HEK293 (cell line): Measurements from ENCODE around the gene SMTN.

Experiments
- CTCF ChIA-PET: fragments of 350-600 bp; formaldehyde crosslinking; extraction: SDS; loops from one replicate; lab custom pipeline; 2021; ENCODE audit warnings: antibody characterized with exemption; lab: Yijun Ruan, JAX
- POLR2A ChIA-PET: fragments of 300-600 bp; formaldehyde crosslinking; extraction: SDS; loops from one replicate; lab custom pipeline; 2020; ENCODE audit warnings: antibody characterized with exemption, inconsistent platforms; lab: Yijun Ruan, JAX
- H3K27ac ChIP-seq: fragments of 200-500 bp; sonication (Bioruptor generic); 2 replicates; pipeline ENCODE4 v1.5.1; 2014; ENCODE audit warnings: low read depth, low read length, control low read depth, inconsistent platforms; ENCODE audit errors: extremely low read depth
- H3K36me3 ChIP-seq, 2 experiments: fragments of 200-500 bp in 1 of 2; sonication (Bioruptor generic) in 1 of 2; 1 replicate in 1 of 2; 2 replicates in 1 of 2; pipeline ENCODE4 v1.5.1; 2014 to 2017; ENCODE audit warnings: inconsistent platforms in 2 of 2, low read length in 2 of 2; ENCODE audit not compliant: control insufficient read depth in 2 of 2, insufficient read depth in 1 of 2
- H3K4me1 ChIP-seq: fragments of 200-500 bp; sonication (Bioruptor generic); 2 replicates; pipeline ENCODE4 v1.5.1; 2014; ENCODE audit warnings: mild to moderate bottlenecking, low read length, inconsistent platforms; ENCODE audit not compliant: control insufficient read depth, insufficient read depth
- H3K4me3 ChIP-seq: 2 replicates; pipeline ENCODE4 v1.5.1; 2011; ENCODE audit warnings: low read depth, mild to moderate bottlenecking, control low read depth, low read length, moderate library complexity
- H3K9me3 ChIP-seq: fragments of 200-500 bp; sonication (Bioruptor generic); 2 replicates; pipeline ENCODE4 v1.5.1; 2014; ENCODE audit warnings: low read depth, low read length, inconsistent platforms; ENCODE audit not compliant: control insufficient read depth, insufficient read depth
- EGR2 ChIP-seq: fragments of 450-650 bp; formaldehyde crosslinking; IDR thresholded peaks from 2 replicates; pipeline ENCODE4 v1.5.1; 2016; ENCODE audit warnings: low read depth, missing biosample characterization, missing genetic modification characterization
- GLI2 ChIP-seq: fragments of 450-650 bp; formaldehyde crosslinking; IDR thresholded peaks from 2 replicates; pipeline ENCODE4; 2017; ENCODE audit warnings: missing biosample characterization, missing genetic modification characterization, low read depth, borderline replicate concordance
- KLF7 ChIP-seq: fragments of 450-650 bp; formaldehyde crosslinking; IDR thresholded peaks from 2 replicates; pipeline ENCODE4 v1.5.1; 2016; ENCODE audit warnings: missing biosample characterization, missing genetic modification characterization, borderline replicate concordance
- PRDM4 ChIP-seq: fragments of 450-650 bp; formaldehyde crosslinking; IDR thresholded peaks from 2 replicates; pipeline ENCODE4 v1.5.1; 2017; ENCODE audit warnings: missing biosample characterization, missing genetic modification characterization
- SALL2 ChIP-seq: fragments of 450-650 bp; formaldehyde crosslinking; IDR thresholded peaks from 2 replicates; pipeline ENCODE4 v1.5.0; 2017; ENCODE audit warnings: missing biosample characterization, mild to moderate bottlenecking, missing genetic modification characterization, borderline replicate concordance
- SP2 ChIP-seq: fragments of 450-650 bp; formaldehyde crosslinking; IDR thresholded peaks from 2 replicates; pipeline ENCODE4 v1.5.1; 2016; ENCODE audit warnings: missing biosample characterization, missing genetic modification characterization
- SP7 ChIP-seq: fragments of 450-650 bp; formaldehyde crosslinking; IDR thresholded peaks from 2 replicates; pipeline ENCODE4 v1.5.1; 2016; ENCODE audit warnings: missing biosample characterization, missing genetic modification characterization
- TSHZ1 ChIP-seq: fragments of 450-650 bp; formaldehyde crosslinking; IDR thresholded peaks from 2 replicates; pipeline ENCODE4 v1.5.1; 2016; ENCODE audit warnings: missing biosample characterization, missing genetic modification characterization, borderline replicate concordance
- ZBTB6 ChIP-seq: fragments of 450-650 bp; formaldehyde crosslinking; IDR thresholded peaks from 2 replicates; pipeline ENCODE4 v1.5.1; 2017; ENCODE audit warnings: missing biosample characterization, missing genetic modification characterization
- ZFHX2 ChIP-seq: fragments of 450-650 bp; formaldehyde crosslinking; conservative IDR thresholded peaks from 2 replicates; pipeline ENCODE4 v1.5.1; 2016; ENCODE audit warnings: missing biosample characterization, missing genetic modification characterization
- ZFP41 ChIP-seq: fragments of 450-650 bp; formaldehyde crosslinking; IDR thresholded peaks from 2 replicates; pipeline ENCODE4 v1.5.1; 2016; ENCODE audit warnings: missing biosample characterization, missing genetic modification characterization, borderline replicate concordance
- ZFP69B ChIP-seq: fragments of 450-650 bp; formaldehyde crosslinking; IDR thresholded peaks from 2 replicates; pipeline ENCODE4 v1.5.1; 2016; ENCODE audit warnings: missing biosample characterization, missing genetic modification characterization
- ZNF169 ChIP-seq: fragments of 450-650 bp; formaldehyde crosslinking; IDR thresholded peaks from 2 replicates; pipeline ENCODE4 v1.5.1; 2016; ENCODE audit warnings: missing biosample characterization, missing genetic modification characterization
- ZNF24 ChIP-seq: fragments of 450-650 bp; formaldehyde crosslinking; IDR thresholded peaks from 2 replicates; pipeline ENCODE4 v1.5.1; 2016; ENCODE audit warnings: missing biosample characterization, missing genetic modification characterization
- ZNF362 ChIP-seq: fragments of 450-650 bp; formaldehyde crosslinking; IDR thresholded peaks from 2 replicates; pipeline ENCODE4 v1.5.1; 2016; ENCODE audit warnings: missing biosample characterization, missing genetic modification characterization
- ZNF423 ChIP-seq: fragments of 450-650 bp; formaldehyde crosslinking; IDR thresholded peaks from 2 replicates; pipeline ENCODE4 v1.5.1; 2016; ENCODE audit warnings: missing biosample characterization, missing genetic modification characterization
- ZNF48 ChIP-seq: fragments of 450-650 bp; formaldehyde crosslinking; IDR thresholded peaks from 2 replicates; pipeline ENCODE4 v1.5.1; 2016; ENCODE audit warnings: missing biosample characterization, missing genetic modification characterization
- ZXDB ChIP-seq: fragments of 450-650 bp; formaldehyde crosslinking; IDR thresholded peaks from 2 replicates; pipeline ENCODE4 v1.5.1; 2016; ENCODE audit warnings: missing biosample characterization, missing genetic modification characterization

The SMTN gene

GRCh38 chr22:31138126-31138525 lies 57.0 kb downstream of the SMTN start:
- H3K27ac ChIP-seq, result no peak overlapping the region
- ChIA-PET CTCF (no interaction called here), POLR2A (interaction anchor here (0.6 kb wide), 1 partner anchor 36 kb away, joined by 4 read pairs; no protein-coding TSS in a partner anchor)
- no peak overlapping the region for H3K4me3 ChIP-seq
- H3K9me3 ChIP-seq, result no peaks in the 10 kb centered on the region
- H3K36me3 ChIP-seq, result peaks cover 0 to 3% of the 10 kb centered on the region in 2 experiments; a peak in 1 of 3 replicates
- TF ChIP-seq ZNF362 (tag by site-specific recombination) (no peak), TSHZ1 (tag by site-specific recombination) (no peak), ZNF423 (tag by site-specific recombination) (no peak), ZFP41 (tag by site-specific recombination) (no peak), ZFP69B (tag by site-specific recombination) (no peak), ZNF169 (tag by site-specific recombination) (no peak), PRDM4 (tag by site-specific recombination) (no peak), ZBTB6 (tag by site-specific recombination) (no peak), SP2 (no peak), ZNF24 (tag by site-specific recombination) (no peak), SALL2 (tag by site-specific recombination) (no peak), SP7 (no peak), GLI2 (tag by site-specific recombination) (no peak), ZNF48 (tag by site-specific recombination) (no peak), EGR2 (tag by site-specific recombination) (0 out of 2 replicates have a peak, but pooled peaks have one; percentile 24), ZFHX2 (tag by site-specific recombination) (0 out of 2 replicates have a peak, but pooled peaks have one; percentile 14), KLF7 (tag by site-specific recombination) (no peak), ZXDB (tag by site-specific recombination) (no peak)
- H3K4me1 ChIP-seq, result no peaks in the 10 kb centered on the region
